ENCODE data around the gene FASN. TPM values are rescaled to one million over a fixed set of nuclear protein-coding genes. Genes with fewer than 3 reads are reported as not detected.

The FASN gene
- total and polyA plus RNA-seq, 2 of the 13 experiments (the other 11 are each of a cell fraction or from before 2014, with no cell fraction given): 51.7 to 101 TPM

- TF ChIP-seq MEIS2 (CRISPR knock-in tag; IDR thresholded peaks at IDR 0.05) (peak; percentile 83), GZF1 (CRISPR knock-in tag; IDR thresholded peaks at IDR 0.05) (peak; percentile 80; the same call in 1 of the 2 replicates), E2F1 (CRISPR knock-in tag; IDR thresholded peaks at IDR 0.05) (peak; percentile 66; the same call in 1 of the 2 replicates), NR2F2 (IDR thresholded peaks at IDR 0.05; ENCODE audit: borderline replicate concordance, low read depth) (no peak), NBN (conservative IDR thresholded peaks at IDR 0.05) (no peak), ZBTB46 (CRISPR knock-in tag; IDR thresholded peaks at IDR 0.05; ENCODE audit: borderline replicate concordance) (no peak), FOSL1 (CRISPR knock-in tag; IDR thresholded peaks at IDR 0.05; ENCODE audit: borderline replicate concordance) (no peak; the same call in 1 of the 2 replicates), MLXIP (CRISPR knock-in tag; IDR thresholded peaks at IDR 0.05; ENCODE audit: borderline replicate concordance) (peak; percentile 89; the same call in 1 of the 2 replicates), REXO4 (CRISPR knock-in tag; IDR thresholded peaks at IDR 0.05; ENCODE audit: borderline replicate concordance) (no peak; the same call in 1 of the 2 replicates), TCF7L2 (IDR thresholded peaks at IDR 0.05; ENCODE audit: low read depth, low read length) (no peak), ZFP41 (CRISPR knock-in tag; IDR thresholded peaks at IDR 0.05; ENCODE audit: borderline replicate concordance) (no peak), CBFB (CRISPR knock-in tag; IDR thresholded peaks at IDR 0.05) (0 out of 2 replicates have a peak, but pooled peaks have one; percentile 65), RERE (CRISPR knock-in tag; IDR thresholded peaks at IDR 0.05; ENCODE audit: low read depth) (peak; percentile 76), RCOR2 (CRISPR knock-in tag; IDR thresholded peaks at IDR 0.05) (no peak; the same call in 1 of the 2 replicates), NFKB2 (CRISPR knock-in tag; IDR thresholded peaks at IDR 0.05; ENCODE audit: borderline replicate concordance) (peak; percentile 90; the same call in 1 of the 2 replicates), ZNF75D (CRISPR knock-in tag; IDR thresholded peaks at IDR 0.05; ENCODE audit: borderline replicate concordance) (peak; percentile 52; the same call in 1 of the 2 replicates), ZNF432 (CRISPR knock-in tag; IDR thresholded peaks at IDR 0.05; ENCODE audit: borderline replicate concordance) (no peak)
Observed at GRCh38 chr17:82103553-82104451, 5.8 kb upstream of the FASN start (continued).

Measured in HepG2 (cell line).